ENCODE data around the gene JARID2. TPM values are rescaled to one million over a fixed set of nuclear protein-coding genes. Genes with fewer than 3 reads are reported as not detected.

Gene JARID2
- total and polyA plus RNA-seq, 4 donors, result 3.8 to 14.8 (median 12.0) TPM

GRCh38 chr6:15332446-15332845, 86.6 kb downstream of the JARID2 start:
- DNase-seq (peak; percentile 88 to 94 (median 93)), ATAC-seq (ENCODE audit: insufficient read depth, low FRiP score) (no peak)
- Histone ChIP-seq H3K9ac (ENCODE audit: insufficient read depth in 1 of 2, low read length in 2 of 2) (no peak overlapping the region), H3K4me3 (no peak overlapping the region), H3K9me3 (ENCODE audit: control insufficient read depth in 4 of 4, insufficient read depth in 3 of 4, low read length in 3 of 4) (no peaks in the 10 kb centered on the region), H3K27ac (ENCODE audit: low read depth in 1 of 2, low read length in 1 of 2) (no peak overlapping the region), H3K27me3 (ENCODE audit: control insufficient read depth in 3 of 3, insufficient read depth in 3 of 3, low read length in 2 of 3) (no peaks in the 10 kb centered on the region), H3K4me1 (ENCODE audit: control insufficient read depth in 5 of 5, insufficient read depth in 5 of 5, low read length in 5 of 5) (peaks cover 6 to 51% (median 24%) of the 10 kb centered on the region in 5 donors), H3K36me3 (ENCODE audit: control insufficient read depth in 4 of 4, insufficient read depth in 4 of 4, low read length in 4 of 4) (no peaks in the 10 kb centered on the region)
- TF ChIP-seq CTCF (IDR thresholded peaks at IDR 0.05; ENCODE audit: control extremely low read depth, extremely low read depth), result no peak
- WGBS, 2 donors, result 55 to 81% methylated on average over 2 of the region's 2 CpGs

- no peak for ATAC-seq (ENCODE audit: insufficient read depth, low FRiP score)
- Histone ChIP-seq H3K9ac (ENCODE audit: insufficient read depth in 1 of 2, low read length in 2 of 2) (no peak overlapping the region), H3K36me3 (ENCODE audit: control insufficient read depth in 4 of 4, insufficient read depth in 4 of 4, low read length in 4 of 4) (no peaks in the 10 kb centered on the region), H3K27ac (ENCODE audit: low read depth in 1 of 2, low read length in 1 of 2) (no peak overlapping the region), H3K9me3 (ENCODE audit: control insufficient read depth in 4 of 4, insufficient read depth in 3 of 4, low read length in 3 of 4) (no peaks in the 10 kb centered on the region), H3K4me3 (no peak overlapping the region), H3K27me3 (ENCODE audit: control insufficient read depth in 3 of 3, insufficient read depth in 3 of 3, low read length in 2 of 3) (no peaks in the 10 kb centered on the region), H3K4me1 (ENCODE audit: control insufficient read depth in 5 of 5, insufficient read depth in 5 of 5, low read length in 5 of 5) (peaks cover 8 to 39% (median 13%) of the 10 kb centered on the region in 5 donors)
- DNase-seq, result no peak
- TF ChIP-seq CTCF (IDR thresholded peaks at IDR 0.05; ENCODE audit: control extremely low read depth, extremely low read depth), result no peak
These were observed 89.5 kb downstream of the JARID2 start for GRCh38 chr6:15335385-15335784.

- Histone ChIP-seq H3K27ac (ENCODE audit: low read depth in 1 of 2, low read length in 1 of 2) (no peak overlapping the region), H3K27me3 (ENCODE audit: control insufficient read depth in 3 of 3, insufficient read depth in 3 of 3, low read length in 2 of 3) (no peaks in the 10 kb centered on the region), H3K9me3 (ENCODE audit: control insufficient read depth in 4 of 4, insufficient read depth in 3 of 4, low read length in 3 of 4) (no peaks in the 10 kb centered on the region), H3K4me1 (ENCODE audit: control insufficient read depth in 5 of 5, insufficient read depth in 5 of 5, low read length in 5 of 5) (peaks cover 8 to 38% (median 17%) of the 10 kb centered on the region in 5 donors), H3K9ac (ENCODE audit: insufficient read depth in 1 of 2, low read length in 2 of 2) (no peak overlapping the region), H3K36me3 (ENCODE audit: control insufficient read depth in 4 of 4, insufficient read depth in 4 of 4, low read length in 4 of 4) (no peaks in the 10 kb centered on the region), H3K4me3 (no peak overlapping the region)
- ATAC-seq (ENCODE audit: insufficient read depth, low FRiP score) (no peak), DNase-seq (no peak)
- WGBS, 2 donors, result 66 to 88% methylated on average over 4 of the region's 4 CpGs
- no peak for TF ChIP-seq CTCF (IDR thresholded peaks at IDR 0.05; ENCODE audit: control extremely low read depth, extremely low read depth)
These were observed 90.0 kb downstream of the JARID2 start for GRCh38 chr6:15335916-15336315.

GRCh38 chr6:15336900-15337560, 91.2 kb downstream of the JARID2 start:
- ATAC-seq (ENCODE audit: insufficient read depth, low FRiP score) (no peak), DNase-seq (no peak)
- Histone ChIP-seq H3K36me3 (ENCODE audit: control insufficient read depth in 4 of 4, insufficient read depth in 4 of 4, low read length in 4 of 4) (no peaks in the 10 kb centered on the region), H3K27me3 (ENCODE audit: control insufficient read depth in 3 of 3, insufficient read depth in 3 of 3, low read length in 2 of 3) (no peaks in the 10 kb centered on the region), H3K27ac (ENCODE audit: low read depth in 1 of 2, low read length in 1 of 2) (no peak overlapping the region), H3K4me1 (ENCODE audit: control insufficient read depth in 5 of 5, insufficient read depth in 5 of 5, low read length in 5 of 5) (peaks cover 8 to 41% (median 16%) of the 10 kb centered on the region in 5 donors), H3K4me3 (no peak overlapping the region), H3K9ac (ENCODE audit: insufficient read depth in 1 of 2, low read length in 2 of 2) (peak overlapping the region in 1 of 2 donors; percentile 51), H3K9me3 (ENCODE audit: control insufficient read depth in 4 of 4, insufficient read depth in 3 of 4, low read length in 3 of 4) (no peaks in the 10 kb centered on the region)
- WGBS, 2 donors, result 31 to 39% methylated on average over 9 of the region's 9 CpGs
- TF ChIP-seq CTCF (IDR thresholded peaks at IDR 0.05; ENCODE audit: control extremely low read depth, extremely low read depth), result no peak
